Activated CD8-positive, alpha-beta T cell treated with anti-CD3 and anti-CD28 coated beads for 36 hours (primary cell): ENCODE data around the gene IFI30. TPM values are rescaled to one million over a fixed set of nuclear protein-coding genes. Genes with fewer than 3 reads are reported as not detected.

ENCODE experiments used
- ATAC-seq: fragments of 200-7000 bp; cut with Tn5 transposase; one replicate; pipeline ENCODE4 v1.10.0; 2021; ENCODE audit warnings: mild to moderate bottlenecking, moderate library complexity
- CTCF ChIA-PET: fragments of 350-600 bp; sonication (Branson Sonifier 250); formaldehyde crosslinking; loops from one replicate; lab custom pipeline; 2021; ENCODE audit warnings: antibody characterized with exemption; lab: Charles Lee
- POLR2A ChIA-PET: fragments of 350-600 bp; sonication (Branson Sonifier 250); formaldehyde crosslinking; loops from one replicate; lab custom pipeline; 2021; ENCODE audit warnings: antibody characterized with exemption; lab: Charles Lee
- DNase-seq: peaks from one replicate; pipeline ENCODE4 v3.0.0-alpha.2; 2020
- H3K27ac Mint-ChIP-seq: one replicate; pipeline ENCODE4 v1.8.0; 2021; ENCODE audit warnings: mild to moderate bottlenecking, mixed read lengths
- H3K27me3 Mint-ChIP-seq: one replicate; pipeline ENCODE4 v1.8.0; 2021; ENCODE audit warnings: mixed read lengths
- H3K36me3 Mint-ChIP-seq: one replicate; pipeline ENCODE4 v1.8.0; 2021; ENCODE audit warnings: low read depth, mixed read lengths
- H3K4me1 Mint-ChIP-seq: one replicate; pipeline ENCODE4 v1.8.0; 2021; ENCODE audit warnings: low read depth, mixed read lengths
- H3K4me3 Mint-ChIP-seq: one replicate; pipeline ENCODE4 v1.8.0; 2021; ENCODE audit warnings: mild to moderate bottlenecking, moderate library complexity, mixed read lengths
- H3K9me3 Mint-ChIP-seq: one replicate; pipeline ENCODE4 v1.8.0; 2021; ENCODE audit warnings: mixed read lengths
- intact Hi-C: fragments of 100-400 bp; cut with micrococcal nuclease; formaldehyde crosslinking; loops from one replicate; pipeline ENCODE4 v1.10.0; 2022
- total RNA-seq, 2 experiments: library from RNA; stranded (reverse); gene quantifications; one replicate each; pipeline ENCODE4 v1.2.3, GENCODE V29; 2021
- TF ChIP-seq, protein P1 (sequence below): fragments of 200-600 bp; IDR thresholded peaks from one replicate; pipeline ENCODE4 v1.8.0; 2022; ENCODE audit warnings: antibody characterized with exemption, mild to moderate bottlenecking

IFI30 gene
- total RNA-seq, 2 experiments from 2014 or later: 21.9 to 22.9 TPM

DNA sequence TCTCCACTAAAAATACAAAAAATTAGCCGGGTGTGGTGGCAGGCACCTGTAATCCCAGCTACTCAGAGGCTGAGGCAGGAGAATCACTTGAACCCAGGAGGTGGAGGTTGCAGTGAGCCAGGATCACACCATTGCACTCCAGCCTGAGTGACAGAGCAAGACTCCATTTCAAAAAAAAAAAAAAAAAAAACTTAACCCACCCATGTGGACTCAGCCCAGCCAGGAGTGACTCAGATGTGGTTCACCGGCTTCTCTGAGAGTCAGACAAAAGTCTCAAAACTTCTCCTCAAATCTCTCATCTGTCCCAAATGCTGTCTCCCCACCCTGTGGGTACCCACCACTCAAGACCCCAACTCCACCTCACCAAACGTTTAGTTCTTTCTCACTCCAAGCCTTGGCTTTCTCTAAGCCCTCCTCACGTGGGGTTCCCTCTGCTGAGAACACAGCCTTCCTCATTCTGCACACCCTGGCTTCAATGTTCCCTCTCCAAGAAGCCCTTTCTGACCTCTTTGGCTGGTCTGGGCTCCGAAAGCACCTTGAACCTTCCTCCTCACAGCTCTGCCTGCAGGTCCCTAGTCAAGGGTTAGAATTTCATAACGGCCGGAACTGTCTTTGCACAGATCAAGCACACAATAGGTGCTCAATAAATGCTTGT, 41.3 kb downstream of the IFI30 start:
- H3K9me3 Mint-ChIP-seq: no peaks in the 10 kb centered on the region
- H3K27me3 Mint-ChIP-seq: peaks cover 3% of the 10 kb centered on the region
- H3K27ac Mint-ChIP-seq: no peak overlapping the region
- intact Hi-C loops: loop anchor here (5.0 kb wide), 1 partner anchor 37 kb away; no protein-coding TSS in a partner anchor
- POLR2A ChIA-PET: no interaction called here
- H3K4me3 Mint-ChIP-seq: no peak overlapping the region
- ATAC-seq (peak; percentile 84), DNase-seq (peak; percentile 33)
- peaks cover 6% of the 10 kb centered on the region for H3K4me1 Mint-ChIP-seq
- TF ChIP-seq, protein P1, sequence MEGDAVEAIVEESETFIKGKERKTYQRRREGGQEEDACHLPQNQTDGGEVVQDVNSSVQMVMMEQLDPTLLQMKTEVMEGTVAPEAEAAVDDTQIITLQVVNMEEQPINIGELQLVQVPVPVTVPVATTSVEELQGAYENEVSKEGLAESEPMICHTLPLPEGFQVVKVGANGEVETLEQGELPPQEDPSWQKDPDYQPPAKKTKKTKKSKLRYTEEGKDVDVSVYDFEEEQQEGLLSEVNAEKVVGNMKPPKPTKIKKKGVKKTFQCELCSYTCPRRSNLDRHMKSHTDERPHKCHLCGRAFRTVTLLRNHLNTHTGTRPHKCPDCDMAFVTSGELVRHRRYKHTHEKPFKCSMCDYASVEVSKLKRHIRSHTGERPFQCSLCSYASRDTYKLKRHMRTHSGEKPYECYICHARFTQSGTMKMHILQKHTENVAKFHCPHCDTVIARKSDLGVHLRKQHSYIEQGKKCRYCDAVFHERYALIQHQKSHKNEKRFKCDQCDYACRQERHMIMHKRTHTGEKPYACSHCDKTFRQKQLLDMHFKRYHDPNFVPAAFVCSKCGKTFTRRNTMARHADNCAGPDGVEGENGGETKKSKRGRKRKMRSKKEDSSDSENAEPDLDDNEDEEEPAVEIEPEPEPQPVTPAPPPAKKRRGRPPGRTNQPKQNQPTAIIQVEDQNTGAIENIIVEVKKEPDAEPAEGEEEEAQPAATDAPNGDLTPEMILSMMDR: no peak
- CTCF ChIA-PET: interaction anchor here (1.1 kb wide), 1 partner anchor 37 kb away, joined by 3 read pairs; no protein-coding TSS in a partner anchor
- no peaks in the 10 kb centered on the region for H3K36me3 Mint-ChIP-seq

DNA sequence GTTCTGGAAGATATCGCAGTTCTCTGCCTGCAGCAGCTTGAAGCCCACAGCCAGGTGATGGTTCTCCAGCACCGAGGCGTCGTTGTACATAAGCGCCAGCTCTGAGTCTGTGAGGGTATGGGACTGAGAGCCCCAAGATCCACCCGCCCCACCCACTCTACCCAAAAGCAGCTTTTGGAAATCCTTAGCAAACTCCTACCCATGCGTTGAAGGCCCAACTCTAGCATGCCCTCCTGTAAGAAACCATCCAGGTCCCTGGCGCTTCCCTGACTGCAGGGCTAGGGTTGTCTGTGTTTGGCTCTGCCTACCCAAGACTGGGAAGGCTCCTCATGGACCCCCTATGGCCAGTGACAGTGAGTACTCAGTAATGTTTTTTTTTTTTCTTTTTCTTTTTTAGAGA, 43.2 kb downstream of the IFI30 start:
- no peak overlapping the region for H3K4me3 Mint-ChIP-seq
- no peak for ATAC-seq
- peaks cover 8% of the 10 kb centered on the region for H3K4me1 Mint-ChIP-seq
- H3K27me3 Mint-ChIP-seq: peaks cover 12% of the 10 kb centered on the region
- no peak overlapping the region for H3K27ac Mint-ChIP-seq
- CTCF ChIA-PET: interaction anchor here (1.3 kb wide), 1 partner anchor 9 kb away, joined by 5 read pairs; no protein-coding TSS in a partner anchor
- DNase-seq: no peak
- no peaks in the 10 kb centered on the region for H3K9me3 Mint-ChIP-seq
- TF ChIP-seq, protein P1: no peak
- H3K36me3 Mint-ChIP-seq: no peaks in the 10 kb centered on the region
- POLR2A ChIA-PET: no interaction called here
- intact Hi-C loops: no loop called here

DNA sequence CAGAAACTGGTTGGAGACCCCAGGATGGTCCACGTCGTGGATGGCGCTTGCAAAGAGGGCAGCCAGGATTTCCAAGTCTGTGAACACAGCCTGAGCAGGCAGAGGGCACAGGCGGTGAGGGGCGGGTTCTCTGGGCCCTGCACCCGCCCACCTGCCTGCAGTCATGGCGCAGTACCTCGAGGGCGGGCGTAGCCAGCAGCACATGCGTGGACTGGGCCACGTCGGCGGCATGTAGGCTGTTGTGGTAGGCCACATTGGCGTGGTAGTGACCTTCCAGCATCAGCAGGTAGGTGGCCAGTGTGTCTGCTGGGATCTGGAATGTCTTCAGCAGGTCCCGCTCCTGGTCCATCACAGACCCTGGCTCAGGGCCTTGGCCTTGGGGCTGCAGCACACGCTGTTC, 44.5 kb downstream of the IFI30 start:
- POLR2A ChIA-PET: no interaction called here
- Mint-ChIP-seq H3K27me3 (peaks cover 13% of the 10 kb centered on the region), H3K4me1 (peaks cover 8% of the 10 kb centered on the region), H3K36me3 (no peaks in the 10 kb centered on the region), H3K4me3 (no peak overlapping the region), H3K27ac (no peak overlapping the region), H3K9me3 (no peaks in the 10 kb centered on the region)
- CTCF ChIA-PET: interaction anchor here (0.8 kb wide), 1 partner anchor 12 kb away, joined by 3 read pairs; no protein-coding TSS in a partner anchor
- TF ChIP-seq, protein P1: no peak
- intact Hi-C loops: no loop called here
- DNase-seq (no peak), ATAC-seq (no peak)

DNA sequence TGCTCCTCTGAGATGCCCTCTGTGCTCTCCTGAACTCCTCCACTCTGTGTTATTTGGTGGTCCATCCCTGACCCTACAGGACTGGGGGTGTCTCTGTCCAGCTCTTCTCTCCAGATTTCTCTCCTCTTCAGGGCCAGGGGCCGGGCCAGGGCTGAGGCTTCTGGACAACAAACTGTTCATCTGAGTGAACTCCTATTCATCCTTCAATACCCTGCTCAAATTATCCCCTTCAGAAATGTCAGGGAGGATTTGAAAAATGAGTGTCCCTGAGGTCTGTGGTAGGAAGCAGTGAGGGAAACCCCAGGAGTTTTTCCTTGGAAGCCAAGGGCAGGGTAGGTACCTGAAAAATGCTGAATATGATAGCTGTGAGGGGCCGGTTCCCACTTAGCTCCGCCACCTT, 45.0 kb downstream of the IFI30 start:
- H3K9me3 Mint-ChIP-seq: no peaks in the 10 kb centered on the region
- ATAC-seq (no peak), DNase-seq (no peak)
- peaks cover 15% of the 10 kb centered on the region for H3K27me3 Mint-ChIP-seq
- no peak overlapping the region for H3K4me3 Mint-ChIP-seq
- no peak overlapping the region for H3K27ac Mint-ChIP-seq
- ChIA-PET CTCF (interaction anchor here (2.4 kb wide), 1 partner anchor 33 kb away, joined by 9 read pairs; no protein-coding TSS in a partner anchor), POLR2A (no interaction called here)
- TF ChIP-seq, protein P1: no peak
- peaks cover 8% of the 10 kb centered on the region for H3K4me1 Mint-ChIP-seq
- H3K36me3 Mint-ChIP-seq: no peaks in the 10 kb centered on the region
- intact Hi-C loops: no loop called here
